GM21367 (cell line): Measurements from ENCODE around the gene TNNC2.
A peak's percentile ranks its signal among the peaks of the same experiment; 100 is the strongest.
"Not testable (repeated sequence)": the region's sequence is repeated elsewhere in the genome, so short reads cannot be mapped to it uniquely, and the experiment has no call there.

Experiments used
- ATAC-seq: cut with Tn5 transposase; IDR thresholded peaks from one replicate; pipeline ENCODE4 v1.9.1; 2021; ENCODE audit not compliant: unreplicated experiment

Gene TNNC2

DNA sequence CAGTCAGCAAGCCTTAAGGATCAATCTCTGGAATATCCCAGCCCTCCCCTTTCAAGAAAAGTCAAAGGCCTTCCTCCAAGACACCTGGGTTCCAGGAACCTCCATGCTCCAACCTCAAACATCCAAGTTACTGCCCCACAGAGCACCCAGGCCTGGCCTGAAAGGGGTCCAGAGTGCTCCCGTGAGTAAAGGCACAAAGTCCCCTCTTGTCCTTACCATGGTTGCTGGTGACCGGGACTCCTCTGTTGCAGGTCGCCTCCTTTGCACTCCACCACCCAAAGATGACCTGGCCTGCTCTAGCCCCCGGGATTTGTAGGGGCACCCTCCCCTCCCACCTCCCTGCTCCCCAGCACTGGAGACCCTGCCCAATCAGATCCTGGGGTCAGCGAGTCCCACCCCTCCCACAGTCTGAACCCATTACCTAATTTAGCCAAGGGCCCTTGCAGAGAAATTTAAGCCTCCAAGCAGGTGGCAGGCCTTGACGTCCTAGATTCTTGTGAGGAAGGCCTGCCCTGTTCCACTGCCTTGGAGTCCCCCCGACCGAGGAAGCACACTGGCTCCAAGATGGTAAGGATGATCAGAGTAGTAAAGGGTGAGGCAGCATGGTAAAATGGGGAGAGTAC, at the start of gene TNNC2:
Gene TNNC2, minus strand, starts transcription at position 283 of the 623 bp plus-strand sequence. Its CDS starts 64 bp downstream, at position 219.
- ATAC-seq = no peak

GRCh38 chr20:45874576-45874975, 47.5 kb upstream of the TNNC2 start:
- ATAC-seq = no peak

DNA sequence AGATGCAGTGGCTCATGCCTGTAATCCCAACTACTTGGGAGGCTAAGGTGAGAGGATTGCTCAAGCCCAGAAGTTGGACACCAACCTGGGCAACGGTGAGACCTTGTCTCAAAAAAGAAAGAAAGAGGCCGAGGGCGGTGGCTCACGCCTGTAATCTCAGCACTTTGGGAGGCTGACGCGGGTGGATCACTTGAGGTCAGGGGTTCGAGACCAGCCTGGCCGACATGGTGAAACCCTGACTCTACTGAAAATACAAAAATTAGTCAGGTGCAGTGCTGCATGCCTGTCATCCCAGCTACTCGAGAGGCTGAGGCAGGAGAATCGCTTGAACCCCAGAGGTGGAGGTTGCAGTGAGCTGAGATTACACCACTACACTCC, 47.0 kb upstream of the TNNC2 start:
- not testable (repeated sequence) for ATAC-seq

- ATAC-seq = no peak
Measured at GRCh38 chr20:45873409-45874103, 46.4 kb upstream of the TNNC2 start.

DNA sequence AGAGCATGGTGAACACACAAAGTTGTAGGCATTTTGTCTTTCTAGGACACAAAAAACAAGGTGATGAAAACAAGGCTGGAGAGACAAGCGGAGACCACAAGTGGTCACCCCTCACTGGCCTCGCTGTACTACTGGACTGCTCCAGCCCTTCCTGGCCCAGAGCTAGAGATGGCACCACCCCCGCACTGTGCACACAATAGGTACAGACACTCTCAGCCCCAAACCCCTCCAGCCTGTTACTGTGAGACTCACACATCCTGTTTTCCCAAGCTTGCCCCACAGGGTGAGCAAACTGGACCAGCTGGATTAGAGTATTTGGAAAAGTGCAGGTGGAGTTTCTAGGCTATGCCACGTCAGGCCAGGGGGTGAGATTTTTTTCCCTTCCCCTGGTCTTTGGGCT, 45.5 kb upstream of the TNNC2 start:
- ATAC-seq = no peak

DNA sequence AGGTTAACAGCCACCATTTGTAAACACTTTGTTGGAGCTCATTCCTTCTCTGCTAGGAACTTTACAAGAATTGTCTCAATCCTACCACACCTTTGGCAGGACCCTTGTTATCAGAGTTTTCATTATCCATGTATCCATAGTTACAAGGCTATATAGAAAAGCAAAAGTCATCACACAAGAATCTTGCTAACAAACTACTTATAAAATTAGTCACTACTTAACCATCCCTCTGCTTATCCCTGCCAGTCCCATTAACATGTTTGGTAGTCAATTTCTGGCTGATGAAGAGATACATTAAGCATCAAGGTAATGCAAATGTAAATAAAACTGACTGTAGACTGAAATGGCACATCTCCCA, 40.7 kb upstream of the TNNC2 start:
- ATAC-seq = no peak

DNA sequence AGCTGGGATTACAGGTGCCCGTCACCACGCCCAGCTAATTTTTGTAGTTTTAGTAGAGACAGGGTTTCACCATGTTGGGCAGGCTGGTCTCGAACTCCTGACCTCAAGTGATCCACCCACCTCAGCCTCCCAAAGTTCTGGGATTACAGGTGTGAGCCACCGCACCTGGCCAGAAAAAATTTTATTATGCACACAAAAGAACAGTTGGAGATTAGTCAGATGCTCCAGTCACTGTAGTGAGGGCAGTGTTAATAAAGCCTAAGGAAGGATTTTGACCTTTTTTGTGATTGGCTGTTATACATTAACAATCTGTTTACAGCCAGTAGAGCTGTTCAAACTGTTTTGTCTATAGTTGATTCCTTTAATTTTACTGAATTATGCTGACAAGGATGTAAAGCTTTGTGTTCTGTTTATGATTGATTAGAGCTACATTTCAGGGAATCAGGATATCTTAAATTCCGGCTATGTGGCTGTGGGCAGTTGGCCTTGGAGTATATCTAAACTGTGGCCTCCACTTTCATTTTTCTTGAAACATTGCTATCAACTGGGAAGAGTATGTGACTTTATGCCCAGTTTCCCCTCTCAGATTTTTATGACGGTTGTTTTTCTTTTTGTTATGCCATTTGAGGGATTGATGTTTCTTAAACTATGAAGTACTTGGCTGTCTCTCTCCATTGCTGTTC, 40.2 kb upstream of the TNNC2 start:
- no peak for ATAC-seq

DNA sequence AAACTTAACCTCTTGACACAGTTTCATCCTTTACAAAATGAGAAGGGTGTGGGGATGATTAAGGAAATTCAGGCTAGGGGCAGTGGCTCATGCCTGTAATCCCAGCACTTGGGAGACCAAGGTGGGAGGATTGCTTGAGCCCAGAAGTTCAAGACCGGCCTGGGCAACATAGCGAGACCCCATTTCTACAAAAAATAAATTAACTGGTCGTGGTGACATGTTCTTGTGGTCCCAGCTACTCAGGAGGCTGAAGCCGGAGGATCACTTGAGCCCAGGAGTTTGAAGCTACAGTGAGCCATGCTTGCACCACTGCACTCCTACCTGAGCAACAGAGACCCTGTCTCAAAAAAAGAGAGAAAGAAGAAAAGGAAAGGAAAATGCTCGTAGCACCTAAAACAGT, 39.3 kb upstream of the TNNC2 start:
- ATAC-seq = no peak

DNA sequence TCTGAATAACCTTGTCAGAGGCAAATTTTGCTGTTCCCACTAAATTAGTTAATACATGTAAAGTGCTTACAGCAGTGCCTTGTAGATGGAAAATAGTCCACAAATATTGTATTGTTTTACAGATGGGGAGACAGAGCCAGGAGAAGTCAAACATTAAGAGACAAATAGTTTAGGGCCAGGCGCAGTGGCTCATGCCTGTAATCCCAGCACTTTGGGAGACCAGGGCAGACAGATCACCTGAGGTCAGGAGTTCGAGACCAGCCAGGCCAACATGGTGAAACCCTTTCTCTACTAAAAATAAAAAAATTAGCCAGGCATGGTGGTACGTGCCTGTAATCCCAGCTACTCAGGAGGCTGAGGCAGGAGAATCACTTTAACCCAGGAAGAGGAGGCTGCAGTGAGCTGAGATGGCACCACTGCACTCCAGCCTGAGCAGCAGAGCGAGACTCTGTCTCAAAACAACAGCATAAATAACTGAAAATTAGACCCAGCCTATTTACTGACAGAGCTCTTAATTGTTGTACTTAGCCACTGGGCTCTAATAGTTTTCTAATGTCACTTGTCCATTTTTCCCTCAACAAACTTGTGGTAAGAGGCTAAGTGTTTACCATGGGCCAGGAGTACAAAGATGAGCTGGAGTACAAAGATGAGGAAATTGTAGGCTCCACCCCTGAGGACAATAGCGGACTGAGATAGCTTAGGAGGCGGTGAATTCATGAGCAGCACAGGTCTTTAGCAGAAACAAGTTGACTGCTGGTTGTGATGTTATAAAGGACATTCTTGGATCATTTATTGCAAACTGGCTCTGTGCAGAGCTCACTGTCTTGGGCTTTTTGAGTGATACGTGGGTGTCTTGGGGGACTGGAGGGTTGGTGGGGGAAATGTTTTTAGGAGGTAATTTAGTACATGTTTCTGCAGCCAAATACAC, 36.7 kb upstream of the TNNC2 start:
- no peak for ATAC-seq

- ATAC-seq = no peak
Measured at GRCh38 chr20:45861221-45862075, 34.3 kb upstream of the TNNC2 start.

GRCh38 chr20:45860560-45861220, 33.6 kb upstream of the TNNC2 start:
- no peak for ATAC-seq

DNA sequence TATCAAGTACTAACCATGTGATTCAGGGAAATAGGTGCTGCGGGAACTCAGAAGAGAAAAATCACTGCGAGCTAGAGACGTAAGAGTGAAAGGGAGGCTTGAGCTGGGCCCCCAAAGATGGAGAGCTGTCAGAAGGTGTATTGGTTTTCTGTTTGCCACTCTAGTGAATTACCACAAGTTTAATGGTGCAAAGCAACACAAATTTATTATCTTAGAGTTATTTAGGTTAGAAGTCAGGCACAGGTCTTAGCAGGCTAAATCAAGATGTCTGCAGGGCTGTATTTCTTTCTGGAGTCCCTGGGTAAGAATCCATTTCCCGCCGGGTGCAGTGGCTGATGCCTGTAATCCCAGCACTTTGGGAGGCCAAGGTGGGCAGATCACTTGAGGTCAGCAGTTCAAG, 32.8 kb upstream of the TNNC2 start:
- ATAC-seq = no peak

DNA sequence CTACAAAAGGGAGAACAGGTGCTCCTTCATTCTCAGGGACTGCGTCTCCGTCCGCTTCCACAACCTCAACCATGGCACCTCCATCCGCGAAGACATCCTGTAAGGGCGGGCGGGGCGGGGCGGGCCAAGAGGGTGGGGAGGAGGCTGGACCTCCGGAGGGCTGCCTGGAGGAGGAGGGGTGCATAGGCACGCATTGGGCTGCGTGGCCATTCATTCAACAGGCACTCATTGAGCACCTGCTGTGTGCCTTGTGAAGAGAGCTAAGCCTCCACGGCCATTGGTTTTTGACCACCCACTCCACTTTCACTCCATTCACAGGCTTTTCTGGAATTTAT, 30.7 kb upstream of the TNNC2 start:
- ATAC-seq = peak; percentile 21

DNA sequence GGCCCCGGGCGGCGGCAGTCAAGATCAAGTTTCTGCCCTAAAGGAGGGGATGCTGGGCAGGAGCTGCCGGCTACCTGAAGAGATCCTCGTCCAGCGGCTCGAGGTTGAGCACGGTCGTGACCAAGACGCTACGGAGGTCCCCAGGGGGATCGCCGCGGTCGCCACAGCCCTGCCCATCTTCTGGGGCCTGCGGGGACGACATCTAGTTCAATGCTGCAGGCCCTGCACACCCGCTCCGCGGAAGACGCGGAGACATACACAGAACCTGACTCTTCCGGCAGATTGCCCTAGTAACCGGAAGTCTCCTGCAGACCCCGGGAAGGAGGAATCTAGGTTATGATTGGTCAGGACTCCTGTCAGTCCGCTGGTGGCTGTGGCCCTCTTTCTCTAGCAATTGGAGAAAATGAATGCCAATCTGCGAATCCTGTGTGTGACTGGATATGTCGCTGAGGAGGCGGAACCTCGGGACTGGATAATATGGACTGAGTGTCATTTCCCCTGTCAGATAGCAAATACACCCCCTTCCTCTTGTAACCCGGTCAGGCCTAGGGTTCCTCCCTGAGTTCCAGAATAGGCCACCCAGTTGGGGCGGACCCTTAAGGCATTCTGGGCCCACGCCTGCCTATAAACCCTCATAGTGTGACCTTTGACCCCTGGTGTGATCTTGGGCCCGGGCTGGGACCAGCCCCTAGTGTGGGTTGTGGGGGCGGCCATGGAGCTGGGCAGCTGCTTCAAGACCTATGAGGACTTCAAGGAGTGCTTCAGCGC, 30.2 kb upstream of the TNNC2 start, which contains the start of the genes ACOT8 and ZSWIM3:
Gene ACOT8, minus strand, starts transcription at position 279 of the 768 bp plus-strand sequence. Its CDS starts 77 bp downstream, at position 202.
Gene ZSWIM3, plus strand, starts transcription at position 501 of the 768 bp plus-strand sequence. Its CDS starts 212 bp downstream, at position 713.
- peak; percentile 90 for ATAC-seq

- no peak for ATAC-seq
Measured at GRCh38 chr20:45853484-45853883, 26.4 kb upstream of the TNNC2 start.

- no peak for ATAC-seq
Measured at GRCh38 chr20:45852326-45852725, 25.2 kb upstream of the TNNC2 start.

DNA sequence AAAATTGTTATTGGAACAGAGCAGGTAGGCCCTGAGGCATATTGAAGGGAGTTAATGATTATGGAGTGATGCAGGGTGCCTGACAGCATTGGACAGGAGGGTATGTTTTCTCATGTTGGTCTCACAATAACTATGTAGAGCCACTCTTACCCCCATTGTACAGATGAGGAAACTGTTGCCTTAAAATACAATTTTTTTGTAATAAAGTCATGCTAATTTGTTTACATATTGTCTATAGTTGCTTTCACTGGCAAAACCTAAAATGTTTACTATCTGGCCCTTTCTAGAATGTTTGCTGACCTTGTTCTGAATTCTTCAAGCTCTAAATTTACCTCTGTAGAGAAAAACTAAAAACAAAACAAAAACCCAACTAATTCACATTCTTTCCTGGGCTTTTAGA, 24.4 kb upstream of the TNNC2 start:
- ATAC-seq = no peak

GRCh38 chr20:45850926-45851325, 23.8 kb upstream of the TNNC2 start:
- no peak for ATAC-seq

DNA sequence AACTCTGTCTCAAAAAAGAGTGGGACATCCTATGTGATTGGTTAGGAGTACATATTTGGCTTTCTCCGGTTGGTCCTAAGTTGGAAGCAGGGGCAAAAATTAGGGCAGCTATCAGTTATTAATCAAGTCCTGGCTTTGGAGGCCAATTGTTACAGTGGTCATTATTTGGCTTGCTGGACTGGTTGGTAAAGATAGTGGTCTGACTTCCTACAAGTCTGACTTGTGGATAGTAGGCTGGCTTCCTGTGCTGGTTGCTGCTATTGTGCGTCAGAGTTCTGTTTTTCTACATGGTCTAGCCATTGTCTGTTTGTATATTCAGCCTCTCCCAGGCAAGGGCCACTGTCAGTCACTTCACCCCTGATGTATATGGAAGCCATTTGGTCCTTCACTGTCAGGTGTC, 23.1 kb upstream of the TNNC2 start:
- no peak for ATAC-seq
